ENCODE results near the gene CLDN25.
"Not testable (repeated sequence)": the region's sequence is repeated elsewhere in the genome, so short reads cannot be mapped to it uniquely, and the experiment has no call there.

The CLDN25 gene

GRCh38 chr11:113773416-113774173 lies 6.0 kb upstream of the CLDN25 start, which contains the start of gene ZW10:
TSS of gene ZW10 (minus strand) at chr11:113773692. CDS start at chr11:113773666, 26 bp downstream.
- Histone ChIP-seq H3K36me3 (ENCODE audit: control insufficient read depth in 2 of 2, insufficient read depth in 2 of 2, low read length in 2 of 2) (peaks cover 0 to 3% of the 10 kb centered on the region in 2 donors), H3K4me3 (ENCODE audit: low read length in 2 of 2) (peak within 1 kb of the TSS; percentile 71 to 97), H3K27me3 (ENCODE audit: control insufficient read depth in 2 of 2, insufficient read depth in 2 of 2, low read length in 2 of 2) (no peaks in the 10 kb centered on the region), H3K27ac (ENCODE audit: low read depth in 2 of 2, low read length in 2 of 2) (peak within 1 kb of the TSS; percentile 75 to 83), H3K9ac (ENCODE audit: low read depth in 1 of 2, low read length in 2 of 2) (peak within 1 kb of the TSS; percentile 78 to 96), H3K4me1 (ENCODE audit: control insufficient read depth in 2 of 2, insufficient read depth in 2 of 2, low read length in 2 of 2) (peaks cover 0 to 2% of the 10 kb centered on the region in 2 donors), H3K9me3 (ENCODE audit: control insufficient read depth in 2 of 2, low read length in 2 of 2) (no peaks in the 10 kb centered on the region)

DNA sequence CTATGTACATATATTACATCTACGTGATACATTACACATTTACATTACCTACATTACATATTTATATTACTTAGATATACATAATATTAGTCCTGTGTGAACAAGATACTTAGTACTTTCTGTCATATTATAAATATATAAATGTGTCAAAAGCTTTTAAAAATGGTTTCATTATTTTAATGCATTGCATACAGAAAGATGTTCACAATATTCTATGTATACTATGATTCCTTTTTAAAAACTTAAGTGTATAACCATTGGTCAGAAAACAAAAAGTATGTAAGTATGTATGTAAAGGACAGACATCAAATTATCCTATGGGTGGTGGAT lies 5.5 kb upstream of the CLDN25 start:
- H3K27ac ChIP-seq (ENCODE audit: low read depth in 2 of 2, low read length in 2 of 2), result peak overlapping the region in 1 of 2 donors; percentile 75
- H3K9me3 ChIP-seq (ENCODE audit: control insufficient read depth in 2 of 2, low read length in 2 of 2), result no peaks in the 10 kb centered on the region
- H3K27me3 ChIP-seq (ENCODE audit: control insufficient read depth in 2 of 2, insufficient read depth in 2 of 2, low read length in 2 of 2), result no peaks in the 10 kb centered on the region
- peaks cover 0 to 2% of the 10 kb centered on the region in 2 donors for H3K4me1 ChIP-seq (ENCODE audit: control insufficient read depth in 2 of 2, insufficient read depth in 2 of 2, low read length in 2 of 2)
- H3K36me3 ChIP-seq (ENCODE audit: control insufficient read depth in 2 of 2, insufficient read depth in 2 of 2, low read length in 2 of 2), result no peaks in the 10 kb centered on the region
- H3K9ac ChIP-seq (ENCODE audit: low read depth in 1 of 2, low read length in 2 of 2), result peak overlapping the region; percentile 78 to 96
- H3K4me3 ChIP-seq (ENCODE audit: low read length in 2 of 2), result peak overlapping the region; percentile 71 to 97

DNA sequence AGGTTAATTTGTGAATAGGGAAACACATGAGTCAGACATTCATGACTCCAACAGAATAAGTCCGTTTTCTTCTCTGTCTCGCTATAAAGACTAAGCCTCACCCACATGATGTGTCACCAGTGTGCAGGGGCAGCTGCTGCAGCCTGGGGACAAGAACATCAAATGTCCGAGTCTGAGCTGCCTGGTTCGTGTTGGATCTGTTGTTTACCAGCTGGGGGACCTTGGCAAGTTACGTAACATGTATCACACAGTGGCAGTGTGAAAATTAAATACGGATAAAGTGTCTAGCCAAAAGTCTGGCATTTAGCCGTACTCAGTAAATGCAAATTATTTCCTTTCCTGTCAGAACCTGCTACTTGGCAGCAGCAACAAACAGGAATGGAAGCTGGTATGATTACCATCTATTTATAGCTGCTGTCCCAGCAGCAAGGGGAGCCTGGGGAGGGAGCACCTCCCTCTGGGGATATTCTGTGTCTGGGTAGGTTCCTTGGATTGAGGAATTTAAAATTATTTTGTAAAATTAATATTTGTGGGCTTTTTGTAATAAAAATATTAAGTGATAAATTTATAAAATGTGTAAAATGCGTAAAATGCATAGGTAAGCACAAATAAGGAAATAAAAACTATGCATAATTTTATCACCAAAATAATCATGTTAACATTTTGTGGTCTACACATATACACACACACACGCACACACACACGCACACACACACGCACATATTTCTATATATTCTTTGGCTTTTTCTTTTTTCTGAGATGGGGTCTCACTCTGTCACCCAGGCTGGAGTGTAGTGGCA lies 1.3 kb upstream of the CLDN25 start:
- H3K36me3 ChIP-seq (ENCODE audit: control insufficient read depth in 2 of 2, insufficient read depth in 2 of 2, low read length in 2 of 2), result no peaks in the 10 kb centered on the region
- H3K27me3 ChIP-seq (ENCODE audit: control insufficient read depth in 2 of 2, insufficient read depth in 2 of 2, low read length in 2 of 2), result no peaks in the 10 kb centered on the region
- H3K9me3 ChIP-seq (ENCODE audit: control insufficient read depth in 2 of 2, low read length in 2 of 2), result no peaks in the 10 kb centered on the region
- no peak overlapping the region for H3K9ac ChIP-seq (ENCODE audit: low read depth in 1 of 2, low read length in 2 of 2)
- H3K4me3 ChIP-seq (ENCODE audit: low read length in 2 of 2), result no peak overlapping the region
- no peaks in the 10 kb centered on the region for H3K4me1 ChIP-seq (ENCODE audit: control insufficient read depth in 2 of 2, insufficient read depth in 2 of 2, low read length in 2 of 2)
- no peak overlapping the region for H3K27ac ChIP-seq (ENCODE audit: low read depth in 2 of 2, low read length in 2 of 2)

- no peak overlapping the region for H3K4me3 ChIP-seq (ENCODE audit: low read length in 2 of 2)
- H3K27ac ChIP-seq (ENCODE audit: low read depth in 2 of 2, low read length in 2 of 2), result no peak overlapping the region
- no peaks in the 10 kb centered on the region for H3K27me3 ChIP-seq (ENCODE audit: control insufficient read depth in 2 of 2, insufficient read depth in 2 of 2, low read length in 2 of 2)
- H3K9me3 ChIP-seq (ENCODE audit: control insufficient read depth in 2 of 2, low read length in 2 of 2), result no peaks in the 10 kb centered on the region
- no peaks in the 10 kb centered on the region for H3K36me3 ChIP-seq (ENCODE audit: control insufficient read depth in 2 of 2, insufficient read depth in 2 of 2, low read length in 2 of 2)
- no peaks in the 10 kb centered on the region for H3K4me1 ChIP-seq (ENCODE audit: control insufficient read depth in 2 of 2, insufficient read depth in 2 of 2, low read length in 2 of 2)
- H3K9ac ChIP-seq (ENCODE audit: low read depth in 1 of 2, low read length in 2 of 2), result no peak overlapping the region
Observed at GRCh38 chr11:113781682-113782081, 2.1 kb downstream of the CLDN25 start.

GRCh38 chr11:113782134-113782533 lies 2.5 kb downstream of the CLDN25 start:
- no peaks in the 10 kb centered on the region for H3K36me3 ChIP-seq (ENCODE audit: control insufficient read depth in 2 of 2, insufficient read depth in 2 of 2, low read length in 2 of 2)
- H3K27ac ChIP-seq (ENCODE audit: low read depth in 2 of 2, low read length in 2 of 2), result no peak overlapping the region
- no peak overlapping the region for H3K4me3 ChIP-seq (ENCODE audit: low read length in 2 of 2)
- no peaks in the 10 kb centered on the region for H3K9me3 ChIP-seq (ENCODE audit: control insufficient read depth in 2 of 2, low read length in 2 of 2)
- no peaks in the 10 kb centered on the region for H3K27me3 ChIP-seq (ENCODE audit: control insufficient read depth in 2 of 2, insufficient read depth in 2 of 2, low read length in 2 of 2)
- no peak overlapping the region for H3K9ac ChIP-seq (ENCODE audit: low read depth in 1 of 2, low read length in 2 of 2)
- no peaks in the 10 kb centered on the region for H3K4me1 ChIP-seq (ENCODE audit: control insufficient read depth in 2 of 2, insufficient read depth in 2 of 2, low read length in 2 of 2)

DNA sequence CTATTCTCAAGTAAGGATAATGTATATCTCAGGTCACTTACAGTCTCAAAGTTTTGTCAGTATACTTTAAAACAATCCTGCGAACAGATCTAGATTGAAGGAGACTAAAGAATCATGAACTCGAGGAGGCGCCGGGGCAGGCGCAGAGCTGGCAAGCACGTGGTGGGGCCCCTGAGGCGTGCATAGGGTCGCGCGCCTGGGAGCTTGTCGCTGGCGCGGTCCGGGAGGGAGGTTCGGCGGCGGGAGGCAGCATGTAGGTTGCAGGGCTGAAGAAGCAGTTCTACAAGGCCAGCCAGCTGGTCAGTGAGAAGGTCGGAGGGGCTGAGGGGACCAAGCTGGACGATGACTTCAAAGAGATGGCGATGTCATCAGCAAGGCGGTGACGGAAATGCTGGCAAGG lies 9.4 kb downstream of the CLDN25 start:
- H3K4me3 ChIP-seq (ENCODE audit: low read length in 2 of 2); H3K27me3 ChIP-seq (ENCODE audit: control insufficient read depth in 2 of 2, insufficient read depth in 2 of 2, low read length in 2 of 2); H3K9me3 ChIP-seq (ENCODE audit: control insufficient read depth in 2 of 2, low read length in 2 of 2); H3K27ac ChIP-seq (ENCODE audit: low read depth in 2 of 2, low read length in 2 of 2); H3K4me1 ChIP-seq (ENCODE audit: control insufficient read depth in 2 of 2, insufficient read depth in 2 of 2, low read length in 2 of 2); H3K9ac ChIP-seq (ENCODE audit: low read depth in 1 of 2, low read length in 2 of 2); H3K36me3 ChIP-seq (ENCODE audit: control insufficient read depth in 2 of 2, insufficient read depth in 2 of 2, low read length in 2 of 2): not testable (repeated sequence)

GRCh38 chr11:113789675-113790320 lies 10.2 kb downstream of the CLDN25 start:
- Histone ChIP-seq H3K36me3 (ENCODE audit: control insufficient read depth in 2 of 2, insufficient read depth in 2 of 2, low read length in 2 of 2) (no peaks in the 10 kb centered on the region), H3K27me3 (ENCODE audit: control insufficient read depth in 2 of 2, insufficient read depth in 2 of 2, low read length in 2 of 2) (no peaks in the 10 kb centered on the region), H3K4me3 (ENCODE audit: low read length in 2 of 2) (no peak overlapping the region), H3K9ac (ENCODE audit: low read depth in 1 of 2, low read length in 2 of 2) (no peak overlapping the region), H3K27ac (ENCODE audit: low read depth in 2 of 2, low read length in 2 of 2) (no peak overlapping the region), H3K4me1 (ENCODE audit: control insufficient read depth in 2 of 2, insufficient read depth in 2 of 2, low read length in 2 of 2) (no peaks in the 10 kb centered on the region), H3K9me3 (ENCODE audit: control insufficient read depth in 2 of 2, low read length in 2 of 2) (no peaks in the 10 kb centered on the region)

GRCh38 chr11:113796663-113797259 lies 17.2 kb downstream of the CLDN25 start:
- Histone ChIP-seq H3K27me3 (ENCODE audit: control insufficient read depth in 2 of 2, insufficient read depth in 2 of 2, low read length in 2 of 2) (no peaks in the 10 kb centered on the region), H3K9me3 (ENCODE audit: control insufficient read depth in 2 of 2, low read length in 2 of 2) (no peaks in the 10 kb centered on the region), H3K4me1 (ENCODE audit: control insufficient read depth in 2 of 2, insufficient read depth in 2 of 2, low read length in 2 of 2) (no peaks in the 10 kb centered on the region), H3K4me3 (ENCODE audit: low read length in 2 of 2) (no peak overlapping the region), H3K36me3 (ENCODE audit: control insufficient read depth in 2 of 2, insufficient read depth in 2 of 2, low read length in 2 of 2) (peaks cover 5 to 19% of the 10 kb centered on the region in 2 donors), H3K27ac (ENCODE audit: low read depth in 2 of 2, low read length in 2 of 2) (no peak overlapping the region), H3K9ac (ENCODE audit: low read depth in 1 of 2, low read length in 2 of 2) (no peak overlapping the region)

- Histone ChIP-seq H3K27ac (ENCODE audit: low read depth in 2 of 2, low read length in 2 of 2) (no peak overlapping the region), H3K4me1 (ENCODE audit: control insufficient read depth in 2 of 2, insufficient read depth in 2 of 2, low read length in 2 of 2) (no peaks in the 10 kb centered on the region), H3K9ac (ENCODE audit: low read depth in 1 of 2, low read length in 2 of 2) (no peak overlapping the region), H3K4me3 (ENCODE audit: low read length in 2 of 2) (no peak overlapping the region), H3K36me3 (ENCODE audit: control insufficient read depth in 2 of 2, insufficient read depth in 2 of 2, low read length in 2 of 2) (peaks cover 25 to 46% of the 10 kb centered on the region in 2 donors), H3K9me3 (ENCODE audit: control insufficient read depth in 2 of 2, low read length in 2 of 2) (no peaks in the 10 kb centered on the region), H3K27me3 (ENCODE audit: control insufficient read depth in 2 of 2, insufficient read depth in 2 of 2, low read length in 2 of 2) (no peaks in the 10 kb centered on the region)
Observed at GRCh38 chr11:113802621-113803020, 23.0 kb downstream of the CLDN25 start.

DNA sequence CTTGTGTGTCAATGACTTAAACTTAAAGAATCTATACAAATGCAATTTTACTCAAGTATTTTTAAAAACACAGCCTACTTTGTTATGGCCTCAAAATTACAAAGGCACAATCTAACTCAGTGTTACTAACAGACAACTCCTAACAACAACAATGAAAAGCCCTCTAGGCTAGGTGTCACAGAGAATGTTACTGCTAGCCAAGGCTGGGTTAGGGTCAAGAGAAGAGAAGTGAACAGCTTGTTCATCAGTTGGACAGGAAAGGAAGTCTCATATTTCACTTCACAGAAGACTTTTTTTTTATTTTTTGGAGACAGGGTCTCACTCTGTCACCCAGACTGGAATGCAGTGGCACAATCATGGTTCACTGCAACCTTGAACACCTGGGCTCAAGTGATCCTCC lies 26.0 kb downstream of the CLDN25 start:
- Histone ChIP-seq H3K4me1 (ENCODE audit: control insufficient read depth in 2 of 2, insufficient read depth in 2 of 2, low read length in 2 of 2) (no peaks in the 10 kb centered on the region), H3K36me3 (ENCODE audit: control insufficient read depth in 2 of 2, insufficient read depth in 2 of 2, low read length in 2 of 2) (peaks cover 31 to 46% of the 10 kb centered on the region in 2 donors), H3K9me3 (ENCODE audit: control insufficient read depth in 2 of 2, low read length in 2 of 2) (no peaks in the 10 kb centered on the region), H3K27me3 (ENCODE audit: control insufficient read depth in 2 of 2, insufficient read depth in 2 of 2, low read length in 2 of 2) (no peaks in the 10 kb centered on the region), H3K4me3 (ENCODE audit: low read length in 2 of 2) (no peak overlapping the region), H3K9ac (ENCODE audit: low read depth in 1 of 2, low read length in 2 of 2) (no peak overlapping the region), H3K27ac (ENCODE audit: low read depth in 2 of 2, low read length in 2 of 2) (no peak overlapping the region)
